ENCODE data around the gene TXK. TPM values are rescaled to one million over a fixed set of nuclear protein-coding genes. Genes with fewer than 3 reads are reported as not detected.

The TXK gene
- total RNA-seq, 1 donor from 2014 or later = 0.48 TPM

GRCh38 chr4:48137846-48138245 lies 3.8 kb upstream of the TXK start:
- DNase-seq (ENCODE audit: low spot score) = no peak

DNA sequence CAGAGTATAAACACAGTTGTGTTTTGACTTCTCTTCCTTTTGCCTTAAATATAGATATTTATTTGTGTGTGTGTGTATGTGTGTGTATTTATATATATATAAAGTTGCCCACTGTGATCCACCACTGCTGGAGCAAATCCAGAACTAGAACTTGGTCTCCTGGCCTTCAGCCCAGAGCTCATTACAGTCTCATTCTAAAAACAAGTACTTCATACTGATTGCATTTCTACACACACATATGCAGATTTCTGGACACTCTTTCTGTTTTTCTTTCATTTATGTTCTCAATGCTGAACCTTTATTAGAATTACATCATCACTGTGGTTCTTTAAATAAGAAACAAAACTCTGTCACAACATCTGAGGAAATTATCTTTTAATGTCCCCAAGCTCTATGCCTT lies 381 bp downstream of the TXK start:
- no peak for DNase-seq (ENCODE audit: low spot score)

- no peak for DNase-seq (ENCODE audit: low spot score)
Measured at GRCh38 chr4:48131736-48132135, 2.3 kb downstream of the TXK start.

GRCh38 chr4:48130100-48130499 lies 4.0 kb downstream of the TXK start:
- DNase-seq (ENCODE audit: low spot score) = no peak

DNA sequence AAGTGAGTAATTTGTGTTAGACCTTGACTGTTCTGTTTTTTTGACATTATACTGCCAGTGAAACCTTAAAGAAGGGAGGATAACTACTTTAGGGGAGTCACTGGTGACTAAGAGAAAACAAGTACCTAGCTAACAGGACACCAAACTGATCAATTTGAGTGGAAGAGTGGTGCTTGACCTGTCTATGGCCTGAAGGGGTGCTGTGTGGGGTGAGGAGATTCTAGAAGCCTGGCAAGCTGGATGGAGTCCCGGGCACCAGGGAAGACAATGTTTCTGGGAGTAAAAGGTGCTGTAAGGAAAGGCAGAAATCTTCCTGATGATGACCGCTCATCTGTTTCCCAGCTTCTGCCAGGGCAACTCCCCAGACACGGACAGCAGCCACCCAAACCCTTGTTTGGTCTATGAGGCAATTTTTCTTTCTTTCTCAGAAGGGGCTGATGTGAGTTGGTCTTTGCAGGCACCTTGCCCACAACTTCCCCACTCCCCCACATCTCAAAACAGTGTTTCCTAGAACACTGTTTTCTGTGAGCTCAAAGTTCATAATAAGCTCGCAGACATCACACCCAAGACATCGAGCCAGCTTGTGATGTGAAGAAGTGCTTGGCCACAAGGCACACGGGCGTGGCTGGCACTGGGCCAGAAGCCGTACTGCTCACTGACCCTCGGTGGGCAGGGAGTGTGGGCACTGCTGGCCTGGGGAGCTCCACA lies 4.6 kb downstream of the TXK start:
- no peak for DNase-seq (ENCODE audit: low spot score)

GRCh38 chr4:48127682-48128404 lies 6.2 kb downstream of the TXK start:
- DNase-seq (ENCODE audit: low spot score) = peak; percentile 67

- DNase-seq (ENCODE audit: low spot score) = no peak
Measured at GRCh38 chr4:48127231-48127630, 6.8 kb downstream of the TXK start.

DNA sequence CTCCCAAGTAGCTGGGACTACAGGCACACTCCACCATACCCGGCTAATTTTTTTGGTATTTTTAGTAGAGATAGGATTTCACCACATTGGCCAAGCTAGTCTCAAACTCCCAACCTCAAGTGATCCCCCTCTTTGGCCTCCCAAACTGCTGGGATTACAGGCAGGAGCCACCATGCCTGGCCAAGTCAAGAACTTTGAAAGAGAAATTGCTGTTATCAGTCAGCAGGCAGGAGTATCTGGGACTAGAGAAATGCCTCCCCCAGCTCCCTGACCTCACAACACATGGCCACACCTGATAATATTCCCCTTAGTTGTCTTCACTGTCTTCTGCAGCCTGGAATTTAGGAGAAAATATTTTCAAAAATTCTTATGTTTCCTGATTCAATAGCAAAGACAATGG lies 7.4 kb downstream of the TXK start:
- DNase-seq (ENCODE audit: low spot score) = no peak

DNA sequence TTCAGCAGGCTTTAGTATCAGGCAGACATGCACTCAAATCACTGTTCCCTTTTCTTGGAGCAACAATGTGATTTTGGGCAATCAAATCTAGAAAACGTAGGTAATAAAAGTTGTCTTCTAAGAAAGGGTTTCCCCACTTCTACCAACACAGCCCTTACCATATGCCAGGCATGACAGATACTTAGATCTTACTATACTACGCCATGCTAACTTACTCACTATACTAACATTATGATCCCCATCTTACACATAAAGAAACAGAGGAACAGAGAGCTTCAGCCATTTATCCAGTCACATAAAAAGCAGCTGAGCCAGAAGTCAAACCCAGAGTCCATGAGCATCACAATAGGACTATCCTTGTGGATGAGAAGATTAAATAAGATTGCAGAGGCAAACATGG lies 9.2 kb downstream of the TXK start:
- no peak for DNase-seq (ENCODE audit: low spot score)

DNA sequence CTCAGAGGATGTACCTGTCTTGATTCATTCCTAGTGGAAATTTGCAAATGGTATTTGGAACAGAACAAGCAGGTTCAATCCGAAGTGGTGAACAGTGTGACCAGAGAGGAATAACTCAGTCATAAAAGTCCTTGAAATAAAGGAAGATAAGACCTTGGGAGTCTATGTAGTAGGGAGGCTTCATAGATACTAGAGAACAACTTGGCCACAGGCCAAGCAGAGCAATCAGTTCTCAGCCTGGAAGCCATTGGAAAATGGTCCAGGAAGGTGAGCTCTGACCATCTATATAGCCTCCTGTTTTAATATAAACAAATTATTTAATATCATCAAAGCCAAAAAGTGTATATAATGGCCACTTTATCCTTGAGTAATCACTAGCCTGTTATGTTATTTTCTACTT lies 11.3 kb downstream of the TXK start:
- DNase-seq (ENCODE audit: low spot score) = no peak

GRCh38 chr4:48121180-48121579 lies 12.9 kb downstream of the TXK start:
- DNase-seq (ENCODE audit: low spot score) = no peak

GRCh38 chr4:48120132-48120531 lies 13.9 kb downstream of the TXK start:
- DNase-seq (ENCODE audit: low spot score) = no peak

- no peak for DNase-seq (ENCODE audit: low spot score)
Measured at GRCh38 chr4:48119646-48120045, 14.4 kb downstream of the TXK start.

- DNase-seq (ENCODE audit: low spot score) = no peak
Measured at GRCh38 chr4:48118081-48118480, 16.0 kb downstream of the TXK start.

GRCh38 chr4:48116582-48116981 lies 17.5 kb downstream of the TXK start:
- DNase-seq (ENCODE audit: low spot score) = no peak

- DNase-seq (ENCODE audit: low spot score) = no peak
Measured at GRCh38 chr4:48114412-48114811, 19.6 kb downstream of the TXK start.

GRCh38 chr4:48112017-48112667 lies 21.9 kb downstream of the TXK start:
- DNase-seq (ENCODE audit: low spot score) = no peak

- DNase-seq (ENCODE audit: low spot score) = no peak
Measured at GRCh38 chr4:48110452-48110978, 23.5 kb downstream of the TXK start.

- DNase-seq (ENCODE audit: low spot score) = peak; percentile 43
Measured at GRCh38 chr4:48109413-48110263, 24.4 kb downstream of the TXK start.

- DNase-seq (ENCODE audit: low spot score) = no peak
Measured at GRCh38 chr4:48108309-48109073, 25.6 kb downstream of the TXK start.

DNA sequence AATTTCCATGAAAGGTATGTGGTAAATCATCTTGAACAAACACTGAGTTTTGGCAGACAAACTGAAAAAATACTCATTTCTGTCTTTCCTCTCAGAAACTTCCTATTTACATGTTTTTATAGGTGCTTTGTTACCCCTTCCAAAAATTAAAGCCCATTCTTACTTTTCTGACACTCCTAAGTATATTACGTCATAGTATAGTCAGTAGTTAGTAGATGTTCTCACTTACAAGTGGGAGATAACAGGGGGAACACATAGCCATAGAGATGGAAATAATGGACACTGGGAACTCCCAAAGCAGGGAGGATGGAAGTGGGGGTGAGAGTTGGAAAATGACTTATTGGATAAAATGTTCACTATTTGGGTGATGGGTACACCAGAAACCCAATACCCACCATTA lies 28.8 kb downstream of the TXK start:
- no peak for DNase-seq (ENCODE audit: low spot score)
